ENCODE measurements around the gene IL13RA2.

- TF ChIP-seq, protein P1, sequence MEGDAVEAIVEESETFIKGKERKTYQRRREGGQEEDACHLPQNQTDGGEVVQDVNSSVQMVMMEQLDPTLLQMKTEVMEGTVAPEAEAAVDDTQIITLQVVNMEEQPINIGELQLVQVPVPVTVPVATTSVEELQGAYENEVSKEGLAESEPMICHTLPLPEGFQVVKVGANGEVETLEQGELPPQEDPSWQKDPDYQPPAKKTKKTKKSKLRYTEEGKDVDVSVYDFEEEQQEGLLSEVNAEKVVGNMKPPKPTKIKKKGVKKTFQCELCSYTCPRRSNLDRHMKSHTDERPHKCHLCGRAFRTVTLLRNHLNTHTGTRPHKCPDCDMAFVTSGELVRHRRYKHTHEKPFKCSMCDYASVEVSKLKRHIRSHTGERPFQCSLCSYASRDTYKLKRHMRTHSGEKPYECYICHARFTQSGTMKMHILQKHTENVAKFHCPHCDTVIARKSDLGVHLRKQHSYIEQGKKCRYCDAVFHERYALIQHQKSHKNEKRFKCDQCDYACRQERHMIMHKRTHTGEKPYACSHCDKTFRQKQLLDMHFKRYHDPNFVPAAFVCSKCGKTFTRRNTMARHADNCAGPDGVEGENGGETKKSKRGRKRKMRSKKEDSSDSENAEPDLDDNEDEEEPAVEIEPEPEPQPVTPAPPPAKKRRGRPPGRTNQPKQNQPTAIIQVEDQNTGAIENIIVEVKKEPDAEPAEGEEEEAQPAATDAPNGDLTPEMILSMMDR (conservative IDR thresholded peaks at IDR 0.05; ENCODE audit: low read depth, low read length): no peak
- TF ChIP-seq EZH2 (IDR thresholded peaks at IDR 0.05; ENCODE audit: borderline replicate concordance, low read depth, low read length, poor library complexity, severe bottlenecking): no peak
Measured at GRCh38 chrX:115053223-115053622, 35.8 kb upstream of the IL13RA2 start.
